Stimulated activated CD8-positive, alpha-beta memory T cell treated with anti-CD3 and anti-CD28 coated beads, Interleukin-4, amount 100 ng/mL, for 1 hour (primary cell): Measurements from ENCODE around the gene PTPRH.
"Not testable (repeated sequence)": the region's sequence is repeated elsewhere in the genome, so short reads cannot be mapped to it uniquely, and the experiment has no call there.

Experiments used
- DNase-seq, 2 donors: peaks; one replicate each; pipeline ENCODE4 v3.0.0-alpha.2; 2020; ENCODE audit warnings: low read depth in 2 of 2, low spot score in 1 of 2

Gene PTPRH

DNA sequence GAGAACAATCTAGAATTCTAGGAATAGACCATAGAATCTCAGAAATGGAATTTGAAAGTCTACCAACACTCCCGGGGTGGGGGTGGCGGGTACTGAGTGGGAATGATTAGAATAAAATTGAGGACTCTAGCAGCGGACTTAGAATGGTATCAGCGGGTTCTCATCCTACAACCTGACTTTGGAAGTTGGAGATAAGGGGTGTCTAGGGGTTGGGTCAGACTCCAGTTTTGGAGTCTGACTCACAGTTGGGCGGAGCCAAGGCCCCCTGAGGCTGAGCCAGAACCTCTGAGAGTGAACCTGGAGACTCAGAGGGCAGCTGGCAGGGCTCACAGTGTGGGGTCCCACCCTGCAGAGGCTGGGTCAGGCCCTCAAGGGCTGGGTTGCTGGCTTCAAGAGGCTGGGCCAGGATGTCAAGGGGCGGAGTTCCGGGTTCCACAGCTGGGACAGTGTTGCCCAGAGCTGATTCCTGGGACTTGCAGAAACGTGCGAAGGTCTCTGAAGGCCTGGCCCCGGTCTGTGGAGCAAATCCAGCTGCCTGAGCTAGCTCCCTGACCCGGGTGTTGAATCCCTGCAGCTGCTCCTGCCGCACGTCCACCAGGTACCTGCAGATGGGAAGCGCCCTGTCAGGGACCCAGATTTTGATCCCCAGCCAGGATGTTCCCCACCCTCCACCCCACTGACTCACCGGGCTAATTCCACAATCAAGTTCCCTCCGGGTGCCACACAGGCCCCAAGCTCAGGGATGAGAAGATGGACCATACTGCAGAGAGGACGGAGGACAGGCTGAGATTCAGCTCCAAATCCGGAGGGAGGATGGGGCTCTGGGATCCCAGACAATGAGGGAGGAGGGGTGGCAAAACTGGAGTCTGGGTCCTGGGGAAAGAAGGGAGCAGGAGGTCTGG, 50.2 kb downstream of the PTPRH start:
- DNase-seq, result no peak

DNA sequence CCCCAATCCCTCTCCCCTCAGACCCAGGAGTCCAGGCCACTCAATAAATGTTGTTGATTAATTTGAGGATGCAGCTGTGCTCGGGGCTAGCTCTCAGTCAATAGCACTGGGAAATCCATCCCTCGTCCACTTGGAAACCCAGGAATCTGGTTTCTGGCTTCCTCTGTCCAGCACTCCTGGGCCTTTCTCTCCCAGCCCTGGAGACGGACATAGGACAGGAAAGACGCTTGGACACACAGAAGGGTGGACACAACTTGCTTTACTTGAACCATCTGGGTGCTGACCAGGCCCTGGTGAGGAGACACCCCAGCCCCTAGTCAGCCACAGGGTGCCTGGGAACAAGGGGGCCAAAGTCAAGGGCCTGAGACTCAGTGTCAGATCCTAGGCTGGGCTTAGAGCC, 50.9 kb downstream of the PTPRH start:
- DNase-seq, result no peak

DNA sequence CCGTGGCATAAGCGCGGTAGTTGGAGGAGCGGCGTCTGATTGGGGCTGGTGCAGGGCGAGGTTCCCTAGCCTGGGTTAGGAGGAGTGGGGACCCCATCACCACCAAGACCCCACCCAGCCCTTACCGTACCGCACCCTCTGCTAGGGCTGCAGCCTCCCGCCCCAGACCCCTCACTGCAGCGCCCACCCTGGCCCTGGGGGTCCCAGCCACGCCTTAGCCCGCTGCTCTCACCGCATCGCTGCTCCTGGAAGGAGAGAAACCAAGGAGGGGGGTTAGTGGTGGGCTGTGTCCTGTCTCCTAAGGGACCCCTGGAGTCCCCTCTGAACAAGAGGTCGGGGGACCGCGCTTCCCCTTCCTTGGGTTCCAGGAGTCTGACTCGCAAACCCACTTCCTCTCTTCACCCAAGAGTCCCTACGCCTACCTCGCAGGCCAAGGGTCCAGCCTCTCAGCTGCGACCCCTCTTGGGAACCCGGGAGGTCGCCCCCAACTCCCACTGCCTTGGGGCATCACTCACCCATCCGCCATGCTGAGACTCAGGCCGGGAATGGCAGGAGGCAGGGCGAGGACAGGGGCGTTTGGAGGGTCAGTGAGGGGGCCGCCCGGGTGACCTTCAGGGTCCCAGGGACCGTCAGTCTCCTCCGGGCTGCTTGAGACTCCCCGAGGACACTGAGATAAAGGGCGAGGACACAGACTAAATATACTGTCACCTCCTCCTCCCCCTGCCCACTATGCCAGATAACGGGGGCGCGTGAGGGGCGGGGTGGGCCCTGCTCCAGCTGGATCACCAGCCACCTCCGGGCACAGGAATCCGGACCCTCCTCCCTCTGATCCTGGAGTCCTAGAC, 52.0 kb downstream of the PTPRH start, which contains the start of gene TNNI3:
TNNI3 (minus strand) TSS at position 669 of the 845 bp plus-strand sequence; CDS start at position 526, 143 bp downstream.
- no peak for DNase-seq

DNA sequence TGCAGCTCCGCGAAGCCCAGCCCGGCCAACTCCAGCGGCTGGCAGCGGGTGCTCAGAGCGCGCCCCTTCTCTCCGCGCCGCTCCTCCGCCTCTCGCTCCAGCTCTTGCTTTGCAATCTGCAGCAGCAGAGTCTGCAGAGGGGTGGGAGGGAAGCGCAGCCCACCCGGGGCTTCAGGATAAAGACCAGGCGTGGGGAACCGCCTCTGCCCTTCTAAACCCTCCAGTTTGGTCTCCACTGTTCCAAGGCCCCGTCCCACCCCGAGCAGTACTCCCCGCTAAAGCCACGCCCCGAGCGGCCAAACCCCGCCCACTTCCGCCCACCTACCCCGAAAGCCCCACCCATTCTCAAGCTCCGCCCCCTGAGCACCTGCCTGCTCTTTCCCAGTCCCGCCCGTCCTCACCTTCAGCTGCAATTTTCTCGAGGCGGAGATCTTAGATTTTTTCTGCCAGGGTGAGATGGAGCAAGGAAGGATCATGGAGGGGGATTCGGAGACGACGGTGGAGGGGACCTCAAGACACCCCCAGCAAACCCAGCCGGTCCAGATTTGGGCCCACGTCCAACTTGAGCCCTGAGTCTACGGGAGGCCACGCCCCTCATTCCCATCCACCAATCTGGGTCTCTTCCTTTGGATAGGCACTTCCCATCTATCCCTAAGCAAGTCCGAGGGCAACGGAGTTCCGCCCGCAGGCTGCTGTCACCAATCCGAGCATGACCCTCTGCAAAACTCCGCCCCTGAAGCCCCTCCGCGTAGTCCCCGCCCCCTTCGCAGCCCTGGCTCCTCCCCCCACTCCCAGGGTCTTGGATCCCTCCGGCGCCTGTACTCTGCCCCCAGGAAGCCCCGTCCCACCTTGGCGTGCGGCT, 52.9 kb downstream of the PTPRH start:
- no peak for DNase-seq

DNA sequence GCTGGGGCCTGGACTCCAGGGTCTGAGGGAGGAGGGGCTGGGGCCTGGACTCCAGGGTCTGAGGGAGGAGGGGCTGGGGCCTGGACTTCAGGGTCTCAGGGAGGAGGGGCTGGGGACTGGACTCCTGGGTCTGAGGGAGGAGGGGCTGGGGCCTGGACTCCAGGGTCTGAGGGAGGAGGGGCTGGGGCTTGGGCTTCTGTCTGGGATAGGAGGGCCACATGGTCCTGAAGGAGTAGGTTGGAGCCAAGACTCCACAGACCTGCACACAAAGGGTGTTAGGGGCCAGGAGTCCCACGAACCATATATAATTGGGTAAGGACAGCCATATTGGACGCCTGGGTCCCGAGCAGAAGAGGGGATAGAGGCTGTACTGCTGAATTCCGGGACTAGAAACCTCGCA, 53.5 kb downstream of the PTPRH start:
- not testable (repeated sequence) for DNase-seq

DNA sequence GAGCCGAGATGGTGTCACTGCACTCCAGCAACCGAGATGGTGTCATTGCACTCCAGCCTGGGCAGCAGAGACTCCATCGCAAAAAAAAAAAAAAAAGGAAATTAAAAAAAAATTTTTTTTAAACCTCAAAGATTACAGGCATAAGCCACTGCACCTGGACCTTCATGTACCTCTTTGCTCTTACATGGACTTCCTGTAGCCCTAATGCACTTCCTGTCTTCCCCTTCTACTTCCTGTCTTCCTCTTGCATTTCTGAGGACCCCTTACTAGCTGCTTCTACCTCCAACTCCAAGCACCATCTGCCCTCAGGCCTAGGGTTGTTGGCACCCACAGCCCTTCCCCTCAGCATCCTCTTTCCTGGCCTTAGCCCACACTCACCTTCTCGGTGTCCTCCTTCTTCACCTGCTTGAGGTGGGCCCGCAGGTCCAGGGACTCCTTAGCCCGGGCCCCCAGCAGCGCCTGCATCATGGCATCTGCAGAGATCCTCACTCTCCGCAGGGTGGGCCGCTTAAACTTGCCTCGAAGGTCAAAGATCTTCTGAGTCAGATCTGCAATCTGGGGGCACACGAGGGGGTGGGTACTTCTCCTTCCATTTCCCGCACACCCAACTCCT, 55.5 kb downstream of the PTPRH start:
- no peak for DNase-seq

DNA sequence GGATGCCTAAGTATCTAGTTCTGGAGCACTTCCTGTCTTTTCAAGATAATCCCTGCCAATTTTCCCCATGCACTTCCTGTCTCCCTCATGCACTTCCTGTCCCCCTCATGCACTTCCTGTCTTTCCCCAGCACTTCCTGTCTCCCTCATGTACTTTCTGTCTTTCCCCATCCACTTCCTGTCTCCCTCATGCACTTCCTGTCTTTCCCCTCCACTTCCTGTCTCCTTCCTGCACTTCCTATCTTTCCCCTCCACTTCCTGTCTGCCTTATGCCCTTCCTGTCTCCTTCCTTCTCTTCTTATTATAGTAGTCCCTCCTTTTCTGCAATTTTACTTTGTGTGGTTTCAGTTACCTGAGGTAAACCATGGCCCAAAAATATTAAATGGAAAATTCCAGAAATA, 57.3 kb downstream of the PTPRH start:
- no peak for DNase-seq

DNA sequence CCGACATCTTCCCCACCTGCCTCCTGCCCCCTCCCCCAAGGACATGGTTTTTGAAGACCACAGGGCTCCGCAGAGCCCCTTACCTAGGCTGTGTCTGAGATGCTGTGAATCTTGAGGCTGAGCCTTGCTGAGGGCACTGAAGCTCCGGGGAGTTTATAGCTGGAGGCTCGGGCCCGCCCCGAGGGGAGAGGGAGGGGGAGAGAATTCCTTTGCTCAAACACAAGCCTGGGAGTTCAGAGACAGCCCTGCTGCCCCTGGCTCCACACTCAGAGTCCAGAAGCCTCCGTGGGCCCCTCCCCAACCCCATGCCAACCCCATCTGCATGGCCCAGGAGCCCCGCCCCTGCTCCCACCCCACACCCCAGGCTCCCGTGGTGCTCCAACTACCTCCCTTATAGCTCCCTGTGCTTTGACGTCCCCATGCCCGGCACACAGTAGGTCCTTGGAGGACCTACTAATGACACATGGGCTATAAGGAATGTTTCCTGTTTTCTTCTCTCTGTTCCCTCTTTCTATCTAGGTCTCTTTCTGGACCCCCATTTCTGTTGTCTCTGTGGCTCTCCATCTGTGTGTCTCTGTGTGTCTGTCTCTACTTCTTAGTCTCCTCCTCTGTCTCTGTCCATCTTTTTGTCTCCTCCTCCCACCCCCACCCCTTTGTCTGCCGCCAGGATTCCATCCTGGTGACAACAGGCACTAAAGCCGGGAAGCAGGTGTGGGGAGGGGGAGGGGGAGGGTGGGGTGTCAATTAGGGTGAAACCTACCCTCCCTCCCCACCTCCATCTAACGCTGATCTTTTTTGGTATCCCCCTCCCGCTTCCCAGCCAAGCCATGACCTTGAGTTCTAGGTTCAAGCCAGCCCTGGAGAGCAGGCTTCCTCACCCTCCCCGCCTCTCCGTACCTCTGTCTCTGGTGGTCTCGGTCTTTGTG, 60.0 kb downstream of the PTPRH start, which contains the start of gene TNNT1:
TNNT1 (minus strand) TSS at position 129 of the 926 bp plus-strand sequence. CDS start 2,049 bp downstream, outside the sequence.
- no peak for DNase-seq

DNA sequence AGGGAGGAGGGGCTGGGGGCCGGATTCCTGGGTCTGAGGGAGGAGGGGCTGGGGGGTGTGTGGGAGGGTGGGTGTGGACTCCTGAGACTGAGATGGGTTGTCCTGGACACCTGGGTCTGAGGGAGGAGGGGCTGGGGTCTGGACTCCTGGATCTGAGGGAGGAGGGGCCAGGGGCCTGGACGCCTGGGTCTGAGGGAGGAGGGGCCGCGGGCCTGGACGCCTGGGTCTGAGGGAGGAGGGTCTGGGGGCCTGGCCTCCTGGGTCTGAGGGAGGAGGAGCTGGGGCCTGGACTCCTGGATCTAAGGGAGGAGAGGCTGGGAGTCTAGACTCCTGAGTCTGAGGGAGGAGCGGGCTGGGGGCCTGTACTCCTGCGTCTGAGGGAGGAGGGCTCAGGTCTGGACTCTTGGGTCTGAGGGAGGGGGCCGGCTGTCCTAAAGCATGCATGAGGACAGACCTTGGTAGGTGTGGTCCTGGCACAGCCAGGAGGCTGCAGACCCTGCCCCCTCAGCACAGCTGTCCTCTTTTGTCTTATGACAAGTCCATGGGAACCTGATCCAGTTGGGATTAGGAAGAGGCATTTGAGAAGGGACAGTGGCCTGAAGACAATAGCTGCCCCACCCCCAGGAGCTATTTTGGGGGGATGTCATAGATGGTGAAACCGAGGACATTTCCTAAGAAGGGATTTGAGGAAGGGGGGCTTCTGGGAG, 61.6 kb downstream of the PTPRH start:
- no peak for DNase-seq

DNA sequence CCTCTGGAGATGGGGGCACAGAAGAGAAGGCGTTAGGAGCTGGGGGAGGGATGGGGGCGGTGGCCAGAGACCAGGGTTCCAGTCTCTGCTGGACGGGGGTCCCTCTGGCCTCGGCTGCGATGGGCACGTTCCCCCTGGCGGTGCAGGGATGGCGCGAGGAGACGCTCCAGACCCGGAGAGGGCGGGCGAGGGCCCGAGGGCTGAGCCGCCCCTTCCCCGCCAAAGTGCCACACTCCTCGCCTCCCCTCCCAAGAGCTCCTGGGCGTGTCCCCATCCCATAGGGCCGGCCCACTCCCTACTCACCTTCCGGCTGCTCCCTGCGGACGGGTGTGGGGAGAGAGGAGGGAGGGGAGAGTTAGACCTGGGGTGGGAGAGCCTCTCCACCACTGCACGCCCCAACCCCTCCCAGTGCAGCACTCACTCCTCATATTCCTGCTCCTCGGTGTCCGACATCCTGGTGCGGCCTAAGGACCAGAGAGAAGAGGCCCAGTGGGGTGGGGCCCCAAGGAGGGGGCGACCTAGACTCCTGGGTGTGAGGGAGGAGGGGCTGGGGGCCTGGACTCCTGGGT, 62.5 kb downstream of the PTPRH start:
- no peak for DNase-seq

DNA sequence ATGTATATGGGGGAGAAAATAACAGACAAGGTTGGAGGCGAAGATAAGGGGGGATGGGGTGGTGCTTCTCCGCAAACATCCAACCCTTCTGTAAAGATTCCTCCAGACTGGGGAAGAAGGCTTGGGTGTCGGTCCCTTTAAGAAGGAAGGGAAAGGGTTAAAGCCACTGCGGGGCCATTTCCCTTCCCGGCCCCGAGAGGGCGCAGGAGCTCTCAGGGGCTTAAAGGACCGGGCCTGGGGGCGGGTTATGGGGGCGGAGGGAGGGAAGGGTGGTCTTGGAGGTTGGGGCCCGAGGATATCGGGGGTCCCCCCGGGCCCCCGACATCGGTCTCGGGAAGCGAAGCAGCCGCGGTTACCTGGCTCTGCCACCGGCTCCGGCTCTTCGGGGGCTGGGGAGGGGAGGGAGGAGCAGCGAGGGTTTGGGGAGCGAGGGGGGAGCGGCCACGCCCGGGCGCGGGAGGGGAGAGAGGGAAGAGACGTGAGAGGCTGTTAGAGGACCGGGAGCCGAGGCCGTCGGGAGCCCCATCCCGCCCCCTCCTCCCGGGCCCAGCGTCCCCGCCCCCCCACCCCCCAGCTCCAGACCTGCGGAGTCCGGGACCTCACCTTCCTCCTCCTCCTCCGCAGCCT, 63.1 kb downstream of the PTPRH start:
- DNase-seq, result no peak

DNA sequence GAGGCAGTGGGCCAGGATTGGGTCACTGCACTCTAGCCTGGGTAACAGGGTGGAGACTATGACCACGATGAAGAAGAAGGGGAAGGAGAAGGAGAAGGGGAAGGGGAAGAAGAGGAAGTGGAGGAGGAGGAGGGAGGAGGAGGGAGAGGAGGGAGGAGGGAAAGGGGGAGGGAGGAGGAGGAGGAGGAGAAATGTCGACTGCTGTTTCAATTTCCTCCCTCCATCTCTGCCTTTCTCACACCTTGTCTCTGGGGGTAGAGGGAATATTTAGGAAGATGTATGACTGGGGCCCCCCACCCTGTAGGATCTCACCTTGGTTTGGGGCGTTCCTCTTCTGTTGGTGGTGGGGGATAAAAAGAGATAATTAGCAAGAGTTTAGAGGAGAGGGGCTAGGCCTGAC, 64.1 kb downstream of the PTPRH start:
- no peak for DNase-seq

DNA sequence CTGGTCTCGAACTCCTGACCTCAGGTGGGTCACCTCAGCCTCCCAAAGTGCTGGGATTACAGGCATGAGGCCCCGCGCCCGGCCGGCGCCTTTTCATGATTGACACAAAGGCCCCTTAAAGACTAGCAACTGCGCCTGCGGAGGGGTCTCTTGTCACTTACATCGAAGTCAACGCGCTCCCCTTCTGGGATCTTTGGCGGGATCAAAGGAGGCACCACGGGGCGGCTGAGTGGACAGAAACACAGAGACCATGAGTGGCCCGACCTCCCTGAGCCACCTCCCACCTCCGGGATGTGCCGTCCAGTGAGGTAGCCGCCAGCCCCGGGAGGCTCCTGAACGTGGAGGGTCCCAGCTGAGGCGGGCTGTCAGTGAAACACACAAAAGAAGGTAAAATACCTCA, 67.6 kb downstream of the PTPRH start:
- DNase-seq, result no peak

DNA sequence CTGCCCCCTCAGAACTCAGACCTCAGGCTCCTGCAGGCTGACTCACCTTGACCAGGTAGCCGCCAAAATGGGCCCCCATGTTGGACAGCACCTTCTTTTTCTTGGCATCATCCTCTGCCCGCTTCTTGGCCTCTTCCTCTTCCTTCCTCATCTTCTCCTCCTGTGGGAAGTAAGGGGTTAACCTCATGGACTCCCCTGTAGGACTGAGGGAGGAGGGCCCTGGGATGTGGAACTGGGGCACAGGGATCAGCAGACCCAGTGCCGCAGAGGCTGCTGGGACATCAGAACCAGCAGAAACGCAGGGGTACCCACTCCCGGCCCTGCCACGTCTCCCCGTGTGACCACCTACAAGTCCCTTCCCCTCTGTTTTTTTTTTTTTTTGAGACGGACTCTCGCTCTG, 71.4 kb downstream of the PTPRH start:
- no peak for DNase-seq

DNA sequence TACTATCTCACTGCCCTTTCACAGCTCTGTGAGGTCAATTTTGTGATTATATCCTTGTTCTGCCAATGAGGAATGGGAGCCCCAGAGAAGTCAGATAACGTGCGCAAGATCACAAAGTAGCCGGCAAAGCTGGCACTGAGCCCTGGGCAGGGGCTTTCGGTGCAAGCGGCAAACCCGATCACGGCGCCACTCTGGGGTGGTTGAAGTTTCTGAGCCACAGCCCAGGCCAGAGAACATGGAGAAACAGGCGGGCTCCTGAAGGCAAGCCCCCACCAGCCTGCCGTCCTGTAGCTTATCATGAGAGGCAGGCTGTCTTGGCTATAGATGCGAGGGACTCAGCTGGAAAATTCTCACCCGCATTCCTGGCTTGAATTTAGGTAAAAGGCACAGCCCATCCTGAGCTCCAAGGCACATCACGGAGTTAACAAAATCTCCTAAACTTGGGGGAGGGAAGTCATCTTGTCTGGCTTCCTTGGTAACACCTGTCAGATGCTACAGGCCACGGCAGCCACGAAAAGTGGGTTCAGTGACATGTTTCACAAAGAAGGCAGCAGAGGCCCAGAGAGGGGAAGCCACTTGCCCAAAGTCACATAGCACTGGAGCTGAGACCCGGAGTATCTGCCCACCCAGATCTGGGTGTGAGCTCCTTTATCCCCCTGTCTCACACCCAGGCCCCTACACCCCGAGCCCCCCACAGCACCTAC, 72.8 kb downstream of the PTPRH start:
- DNase-seq, result no peak

DNA sequence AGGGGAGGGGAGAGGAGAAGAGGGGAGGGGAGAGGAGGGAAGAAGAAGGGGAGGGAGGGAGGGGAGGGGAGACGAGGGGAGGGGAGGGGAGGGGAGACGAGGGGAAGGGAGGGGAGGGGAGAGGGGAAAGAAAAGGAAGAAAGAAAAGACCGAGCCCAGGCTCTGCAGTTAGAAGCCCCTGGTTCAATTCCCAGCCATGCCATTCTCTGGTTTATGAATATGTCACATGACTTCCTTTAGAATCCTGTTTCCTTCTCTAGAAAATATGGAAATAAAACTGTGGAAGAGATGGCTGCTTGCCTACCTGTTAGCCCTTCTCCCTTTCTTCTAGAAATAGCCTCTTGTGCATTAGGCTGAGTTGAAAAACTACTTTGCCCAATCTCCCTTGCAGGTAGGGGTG, 74.6 kb downstream of the PTPRH start:
- DNase-seq, result no peak

DNA sequence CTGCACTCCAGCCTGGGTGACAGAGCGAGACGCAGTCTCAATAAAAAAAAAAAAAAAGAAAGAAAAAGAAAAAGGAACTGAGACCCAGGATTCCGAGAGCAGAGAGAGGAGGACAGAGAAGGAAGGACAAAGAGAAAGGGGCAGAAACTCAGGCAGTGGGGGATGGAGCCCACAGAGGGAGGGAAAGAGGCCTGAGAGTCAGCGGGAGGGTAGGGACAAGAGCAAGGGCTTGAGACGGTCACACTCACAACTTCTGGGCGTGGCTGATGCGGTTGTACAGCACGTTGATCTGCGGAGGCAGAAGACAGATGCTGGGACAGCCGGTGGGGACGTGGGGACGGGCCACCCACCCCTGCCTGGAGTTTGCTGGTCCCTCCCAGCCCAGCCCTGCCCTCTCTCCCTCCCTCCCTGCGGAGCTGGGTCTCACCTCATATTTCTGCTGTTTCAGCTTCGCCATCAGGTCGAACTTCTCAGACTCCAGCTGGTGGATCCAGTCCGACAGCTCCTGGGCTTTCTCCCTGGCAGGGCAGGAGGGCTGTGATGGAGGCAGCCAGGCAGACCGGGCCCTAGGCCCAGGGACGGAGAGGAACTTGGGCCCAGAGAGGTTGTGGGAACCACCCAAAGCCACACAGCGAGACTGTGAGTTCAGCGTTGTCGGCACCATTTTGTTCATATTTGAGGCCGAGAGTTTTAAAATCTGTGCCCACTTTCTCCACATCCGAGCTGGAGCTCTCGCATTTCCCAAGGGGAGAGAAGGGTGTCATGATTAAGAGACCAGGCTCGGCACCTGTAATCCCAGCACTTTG, 75.5 kb downstream of the PTPRH start:
- DNase-seq, result no peak
